Measurements from ENCODE around the gene KRT76.

DNA sequence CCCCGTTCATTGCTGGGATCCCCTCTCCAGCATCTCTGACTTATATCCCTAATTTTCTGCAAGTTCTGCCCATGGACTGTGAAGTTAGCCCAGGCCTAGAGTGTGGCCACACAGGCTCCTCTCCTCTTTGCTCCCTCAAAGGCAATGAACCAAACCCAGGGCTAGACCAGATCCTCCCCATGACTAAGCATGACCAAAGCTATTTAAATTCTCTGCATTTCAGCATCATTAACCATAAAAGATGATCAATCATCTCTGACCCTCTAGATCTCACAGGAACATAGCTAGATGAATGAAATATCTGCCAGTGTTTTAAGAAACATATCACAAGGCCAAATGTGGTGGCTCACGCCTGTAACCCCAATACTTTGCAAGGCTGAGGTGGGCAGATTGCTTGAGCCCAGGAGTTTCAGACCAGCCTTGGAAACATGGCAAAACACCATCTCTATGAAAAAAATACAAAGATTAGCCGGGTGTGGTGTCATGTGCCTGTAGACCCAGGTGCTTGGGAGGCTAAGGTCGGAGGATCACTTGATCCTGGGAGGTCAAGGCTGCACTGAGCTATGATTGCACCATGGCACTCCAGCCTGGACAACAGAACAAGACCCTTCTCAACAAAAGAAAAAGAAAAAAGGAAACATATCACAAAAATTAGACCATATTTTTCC, 21.0 kb upstream of the KRT76 start:
- TF ChIP-seq, protein P1, sequence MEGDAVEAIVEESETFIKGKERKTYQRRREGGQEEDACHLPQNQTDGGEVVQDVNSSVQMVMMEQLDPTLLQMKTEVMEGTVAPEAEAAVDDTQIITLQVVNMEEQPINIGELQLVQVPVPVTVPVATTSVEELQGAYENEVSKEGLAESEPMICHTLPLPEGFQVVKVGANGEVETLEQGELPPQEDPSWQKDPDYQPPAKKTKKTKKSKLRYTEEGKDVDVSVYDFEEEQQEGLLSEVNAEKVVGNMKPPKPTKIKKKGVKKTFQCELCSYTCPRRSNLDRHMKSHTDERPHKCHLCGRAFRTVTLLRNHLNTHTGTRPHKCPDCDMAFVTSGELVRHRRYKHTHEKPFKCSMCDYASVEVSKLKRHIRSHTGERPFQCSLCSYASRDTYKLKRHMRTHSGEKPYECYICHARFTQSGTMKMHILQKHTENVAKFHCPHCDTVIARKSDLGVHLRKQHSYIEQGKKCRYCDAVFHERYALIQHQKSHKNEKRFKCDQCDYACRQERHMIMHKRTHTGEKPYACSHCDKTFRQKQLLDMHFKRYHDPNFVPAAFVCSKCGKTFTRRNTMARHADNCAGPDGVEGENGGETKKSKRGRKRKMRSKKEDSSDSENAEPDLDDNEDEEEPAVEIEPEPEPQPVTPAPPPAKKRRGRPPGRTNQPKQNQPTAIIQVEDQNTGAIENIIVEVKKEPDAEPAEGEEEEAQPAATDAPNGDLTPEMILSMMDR (IDR thresholded peaks at IDR 0.05) = no peak
- TF ChIP-seq POLR2A (IDR thresholded peaks at IDR 0.05; ENCODE audit: low read depth) = no peak
- TF ChIP-seq EP300 (IDR thresholded peaks at IDR 0.05) = no peak
- no peak for TF ChIP-seq POLR2AphosphoS5 (IDR thresholded peaks at IDR 0.05)

Measured in esophagus muscularis mucosa (tissue), 4 donors.